Amniotic stem cell (primary cell): ENCODE data around the gene SEMA3A.

Source experiments
- DNase-seq: peaks from one replicate; lab custom pipeline; 2025; lab: John Stamatoyannopoulos, UW

Gene SEMA3A

DNA sequence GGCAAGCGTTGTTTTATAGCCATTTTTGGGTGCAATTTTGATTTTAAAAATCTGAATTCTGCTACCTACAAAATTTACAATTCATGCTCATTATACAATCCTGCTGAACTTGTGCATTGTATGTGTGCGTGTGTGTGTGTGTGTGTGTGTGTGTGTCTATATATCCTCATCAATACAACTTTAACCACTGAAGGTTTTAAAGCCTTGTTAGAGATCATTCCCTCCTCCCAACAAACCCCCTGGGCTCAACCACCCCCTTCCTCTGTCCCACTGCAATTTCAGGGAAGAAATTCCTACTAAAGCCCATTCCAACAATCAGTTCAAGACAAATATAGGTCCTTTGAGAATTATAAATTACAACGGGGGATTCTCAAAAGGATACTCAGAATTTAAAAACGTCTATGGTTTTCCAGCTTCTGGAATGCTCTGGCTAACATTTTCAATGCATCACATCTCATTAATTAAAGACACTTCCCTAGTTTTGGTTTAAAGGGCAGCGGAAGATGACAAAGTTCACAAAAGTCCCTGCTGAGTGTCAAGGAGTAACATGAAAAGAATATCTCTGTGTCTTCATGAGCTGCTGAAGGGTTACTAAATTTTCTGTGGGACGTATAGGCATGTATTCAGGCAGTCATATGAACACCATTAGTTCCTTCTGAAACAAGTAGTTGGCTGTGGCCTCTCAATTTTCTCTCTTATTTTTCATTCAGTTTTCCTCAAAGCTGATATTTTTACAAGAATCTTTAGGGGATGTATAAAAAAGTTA is 889 bp upstream of the SEMA3A start:
- no peak for DNase-seq

DNA sequence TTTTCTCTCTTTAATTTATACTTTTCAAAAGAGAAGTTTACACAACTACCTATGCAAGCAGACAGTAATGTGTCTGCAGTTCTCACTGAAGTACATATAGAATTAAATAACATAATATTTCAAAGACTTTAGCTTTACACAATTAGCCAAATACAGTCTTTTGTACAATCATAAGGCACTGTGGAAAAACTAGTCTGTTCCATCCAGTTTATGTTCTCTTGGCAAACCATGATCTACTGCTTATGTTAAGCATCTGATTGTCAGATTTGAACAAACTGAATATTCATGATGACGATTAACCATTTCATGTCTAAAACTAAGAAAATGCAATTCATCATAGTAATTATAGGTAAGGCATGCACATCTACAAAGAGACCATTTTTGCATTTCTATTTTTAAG is 842 bp downstream of the SEMA3A start:
- no peak for DNase-seq

DNA sequence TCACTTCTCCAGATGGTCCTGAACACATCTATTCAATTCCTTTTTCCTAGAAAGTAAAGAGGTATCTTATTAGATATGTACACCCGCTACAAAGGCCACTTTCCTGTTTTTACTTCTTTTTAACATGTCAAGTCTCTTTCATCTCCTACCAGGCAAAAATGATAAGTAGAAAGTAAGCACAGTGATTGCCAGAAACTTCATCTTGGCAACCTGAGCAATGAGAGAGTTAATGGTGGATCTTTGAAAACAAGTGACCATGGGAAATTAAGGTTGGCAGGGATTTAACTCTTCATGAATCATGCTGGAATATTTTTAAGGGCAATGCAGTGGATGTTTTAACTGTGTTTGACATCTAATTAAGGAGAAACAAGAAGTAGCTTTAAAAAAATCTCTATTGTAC is 2.7 kb downstream of the SEMA3A start:
- no peak for DNase-seq

DNA sequence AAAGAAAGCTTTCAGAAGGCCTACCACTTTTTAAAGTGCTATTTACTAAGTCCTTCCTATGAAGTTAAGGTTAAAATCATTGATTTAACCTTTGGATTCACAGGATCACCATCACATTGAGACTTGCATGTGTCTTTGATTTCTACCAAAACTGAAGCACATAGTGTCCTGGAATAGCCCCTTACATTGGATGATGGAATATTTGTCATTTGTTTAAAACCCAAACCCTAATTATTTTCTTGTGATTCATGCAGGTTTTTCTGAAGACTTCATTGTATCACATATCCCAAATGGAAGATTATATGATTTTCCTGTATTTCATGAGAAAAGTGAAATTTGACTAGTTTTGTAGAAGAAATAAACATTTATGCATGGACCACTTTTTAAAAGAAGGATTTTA is 3.3 kb downstream of the SEMA3A start:
- no peak for DNase-seq

DNA sequence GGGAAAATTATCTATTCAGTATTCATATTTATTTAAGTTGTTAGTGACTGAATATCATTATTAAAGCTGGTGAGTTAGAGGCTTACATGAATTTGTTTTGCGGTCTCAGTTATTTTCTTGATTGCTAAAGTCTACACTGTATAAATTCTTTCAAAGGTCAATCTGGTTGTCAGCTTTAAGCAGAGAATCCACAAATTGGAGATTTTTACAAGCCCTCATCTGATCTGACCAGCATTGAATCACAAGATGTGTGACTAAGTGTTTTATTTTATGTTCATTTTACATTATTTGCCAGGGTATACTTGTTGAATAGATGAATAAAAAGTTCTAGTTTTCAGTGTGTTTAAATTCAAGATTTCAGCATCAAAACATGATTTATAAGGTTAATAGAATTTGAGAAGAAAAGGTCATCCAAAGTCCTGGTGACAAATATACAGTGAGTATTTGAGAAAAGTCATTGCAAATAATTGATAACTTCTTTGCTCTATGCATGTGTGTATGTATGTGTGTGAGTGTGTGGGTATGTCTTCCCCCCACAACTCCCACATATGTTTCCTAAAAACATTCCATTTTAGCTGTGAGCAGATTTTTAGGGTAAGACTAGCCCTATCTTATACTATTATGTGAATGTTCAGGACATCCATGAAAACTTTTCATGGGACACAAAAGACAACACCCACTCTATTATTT is 4.4 kb downstream of the SEMA3A start:
- no peak for DNase-seq

DNA sequence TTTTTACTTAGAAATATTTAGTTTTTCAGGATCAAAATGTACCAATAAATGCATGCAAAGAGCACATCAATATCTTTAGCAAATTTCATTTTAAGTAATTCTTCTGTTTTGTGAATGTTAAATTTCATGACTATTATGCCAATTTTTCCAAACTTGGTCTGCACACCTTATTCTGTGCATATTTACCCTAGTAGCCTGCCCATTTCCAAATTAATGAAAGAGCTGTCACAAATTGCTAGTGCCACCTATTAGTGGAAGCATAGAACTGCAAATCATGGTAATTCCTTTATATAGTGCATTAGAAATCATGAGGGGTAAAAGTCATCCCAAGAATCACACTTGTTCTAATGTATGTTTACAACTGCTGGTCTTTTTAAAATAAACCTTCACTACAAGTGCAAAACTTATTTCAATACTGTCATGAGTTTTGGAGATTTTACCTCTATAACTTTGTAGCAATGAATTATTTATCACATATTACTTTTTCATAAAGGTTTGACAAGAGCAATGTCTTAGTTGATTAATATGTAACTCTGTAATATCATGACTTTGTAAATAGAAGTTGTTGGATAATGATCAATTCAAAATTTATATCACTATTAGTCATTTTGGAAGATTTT is 5.7 kb downstream of the SEMA3A start:
- DNase-seq: no peak

DNA sequence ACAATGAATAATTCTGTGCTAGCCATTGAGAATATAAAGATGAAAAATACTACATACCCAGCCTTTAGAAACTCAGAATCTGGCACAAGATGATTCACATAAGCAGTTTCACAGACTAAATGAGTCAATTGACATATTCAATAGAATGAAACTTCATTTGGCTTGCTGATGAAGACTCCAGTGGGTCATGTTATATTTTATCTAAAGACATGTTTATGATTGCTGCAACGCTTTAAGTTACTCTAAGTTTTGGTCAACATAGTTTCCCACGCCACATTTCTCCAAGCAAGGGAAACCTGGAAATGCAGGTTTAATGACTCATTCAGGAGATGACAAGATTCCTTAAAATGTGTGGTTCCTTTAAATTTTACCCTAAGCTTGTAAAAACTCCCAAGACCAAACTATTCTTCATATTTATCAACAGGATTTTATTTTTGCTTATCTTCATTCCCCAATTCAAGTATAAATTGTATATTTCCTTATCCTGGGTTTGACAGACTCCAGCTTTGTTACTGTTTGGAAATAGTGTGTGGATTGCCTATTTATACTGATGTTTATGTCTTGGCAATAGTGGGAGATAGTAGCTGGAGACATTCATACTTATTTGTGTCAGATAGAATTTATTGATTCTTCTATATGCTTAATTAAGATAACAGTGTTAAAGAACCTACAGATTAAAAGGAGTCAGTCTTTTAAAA is 6.6 kb downstream of the SEMA3A start:
- no peak for DNase-seq

DNA sequence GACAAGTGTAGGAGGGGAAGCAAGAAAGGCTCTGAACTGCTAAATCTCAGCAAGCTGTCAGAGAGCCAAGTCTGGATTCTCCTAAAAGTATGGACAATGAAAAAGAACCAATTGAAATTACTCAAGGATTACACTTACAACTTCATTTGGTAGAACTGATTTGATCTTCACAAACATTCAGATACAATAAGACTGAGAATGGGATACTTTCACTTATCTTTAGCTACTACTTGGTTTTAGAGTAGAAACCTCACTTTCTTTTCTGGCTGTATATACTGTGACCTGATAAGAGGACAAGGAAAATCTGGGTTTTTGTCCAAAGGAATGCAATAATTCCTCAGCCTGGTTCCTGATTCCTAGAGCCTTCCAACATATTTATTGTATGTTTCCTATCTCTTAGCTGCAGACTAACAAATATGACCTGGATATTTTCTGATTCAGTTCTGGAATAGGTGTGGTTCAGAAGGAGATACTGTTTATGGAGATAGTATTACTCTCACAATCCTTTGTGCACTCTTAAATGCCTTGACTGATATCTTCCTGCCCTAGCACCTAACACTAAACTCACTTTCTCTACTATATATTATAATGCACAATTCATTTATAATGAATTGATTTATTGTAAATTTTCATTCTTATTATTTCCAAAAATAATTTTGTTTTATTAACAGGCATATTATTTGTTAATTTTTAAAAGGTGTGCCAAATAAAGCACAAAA is 7.3 kb downstream of the SEMA3A start:
- no peak for DNase-seq

DNA sequence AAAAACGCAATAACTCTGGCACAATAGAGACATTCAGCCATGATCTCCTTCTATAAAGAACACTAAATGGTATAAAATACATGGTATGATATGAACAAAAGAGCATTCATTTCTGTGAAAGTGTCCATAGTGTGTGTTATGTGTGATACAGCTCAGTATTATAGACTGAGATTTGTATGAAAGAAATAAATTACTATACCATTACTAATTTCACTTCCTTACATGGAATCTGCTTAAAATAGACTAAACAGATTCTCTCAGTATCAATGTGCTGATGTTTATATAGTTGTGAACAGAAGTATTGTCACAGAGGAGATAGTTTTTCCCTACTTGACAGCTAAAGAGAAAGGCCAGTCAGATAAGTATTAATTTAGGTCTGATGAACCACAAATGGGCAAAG is 10.8 kb downstream of the SEMA3A start:
- DNase-seq: no peak

DNA sequence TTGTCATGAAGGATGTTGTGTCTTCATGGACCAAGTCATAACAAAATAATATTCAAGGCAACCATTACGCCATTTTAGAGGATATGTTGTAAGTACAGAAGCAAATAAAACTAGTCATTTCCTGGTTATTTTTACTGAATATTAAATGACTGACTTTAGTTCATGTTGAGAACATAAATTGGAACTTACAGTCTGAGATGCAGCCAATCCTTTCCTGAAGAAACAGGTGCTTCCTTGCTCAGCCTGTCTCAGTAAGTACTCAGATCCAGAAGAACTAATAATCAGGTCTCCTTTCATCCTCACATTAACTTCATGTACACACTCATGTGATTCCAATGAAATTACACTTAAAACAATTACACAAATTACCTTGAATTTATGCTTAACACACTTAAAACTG is 12.3 kb downstream of the SEMA3A start:
- DNase-seq: no peak

DNA sequence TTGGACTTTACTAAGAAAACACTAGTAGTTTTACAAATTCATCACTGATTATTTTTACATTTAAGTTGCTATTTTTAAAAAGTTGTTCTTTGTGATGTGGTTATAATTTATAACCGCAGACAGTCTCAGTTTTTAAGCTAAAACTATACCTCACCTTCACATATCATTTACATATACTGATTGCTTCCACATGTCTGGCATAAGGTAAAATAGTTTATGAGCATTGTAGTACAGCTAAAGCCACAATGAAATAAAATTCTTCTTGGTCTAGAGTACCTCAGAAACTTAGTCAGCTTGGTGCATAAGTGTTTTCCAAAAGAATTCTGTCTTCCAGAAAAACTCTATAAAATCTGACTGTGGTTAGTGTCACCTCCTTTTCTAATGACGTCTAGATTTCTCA is 13.0 kb downstream of the SEMA3A start:
- DNase-seq: no peak

DNA sequence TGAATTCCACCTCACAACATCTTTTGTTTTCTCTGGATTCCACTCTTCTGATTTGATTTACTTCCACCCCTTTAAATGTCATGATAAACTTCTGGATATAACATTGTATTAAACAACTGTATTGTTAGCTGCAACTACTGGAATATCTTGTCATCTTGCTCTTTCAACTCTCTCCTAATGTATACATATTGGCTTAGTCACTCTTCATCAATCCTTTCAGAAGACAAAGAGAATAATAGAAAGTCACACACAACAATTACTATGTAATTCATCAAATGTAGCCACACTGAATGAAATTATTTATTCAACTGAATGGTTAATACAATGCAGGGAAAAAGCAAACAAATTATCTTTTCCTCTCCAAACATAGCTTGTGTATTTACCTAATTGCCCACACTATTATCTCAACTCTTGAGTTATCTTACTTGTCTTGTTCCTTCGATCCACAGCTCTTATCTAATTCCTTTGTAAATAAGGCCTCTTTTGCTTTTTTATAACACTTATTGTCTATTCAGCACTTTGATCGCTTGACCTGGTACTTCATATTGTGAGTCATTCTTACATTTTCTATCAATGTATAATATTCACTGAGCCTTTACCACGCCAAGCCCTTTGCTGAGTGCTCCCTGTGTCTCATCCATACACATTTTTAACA is 16.7 kb downstream of the SEMA3A start:
- no peak for DNase-seq

DNA sequence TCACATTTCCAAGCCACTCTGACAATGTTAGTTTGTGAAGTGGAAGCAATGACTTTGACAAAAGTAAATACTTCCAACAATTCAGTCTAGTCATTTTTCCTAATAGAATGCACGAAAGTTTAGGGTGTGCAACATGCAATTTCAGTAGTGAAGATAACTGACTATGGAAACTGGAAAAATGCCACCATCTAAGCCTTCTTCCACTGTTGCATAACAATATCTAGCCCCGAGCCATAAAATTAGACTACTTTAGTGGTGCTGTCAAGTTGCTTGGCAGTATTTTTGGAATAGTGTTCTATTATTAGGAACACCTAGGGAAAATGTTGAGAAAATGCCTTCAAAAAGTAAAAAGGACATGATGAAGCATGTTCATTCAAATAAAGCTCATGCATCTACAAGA is 17.9 kb downstream of the SEMA3A start:
- no peak for DNase-seq

DNA sequence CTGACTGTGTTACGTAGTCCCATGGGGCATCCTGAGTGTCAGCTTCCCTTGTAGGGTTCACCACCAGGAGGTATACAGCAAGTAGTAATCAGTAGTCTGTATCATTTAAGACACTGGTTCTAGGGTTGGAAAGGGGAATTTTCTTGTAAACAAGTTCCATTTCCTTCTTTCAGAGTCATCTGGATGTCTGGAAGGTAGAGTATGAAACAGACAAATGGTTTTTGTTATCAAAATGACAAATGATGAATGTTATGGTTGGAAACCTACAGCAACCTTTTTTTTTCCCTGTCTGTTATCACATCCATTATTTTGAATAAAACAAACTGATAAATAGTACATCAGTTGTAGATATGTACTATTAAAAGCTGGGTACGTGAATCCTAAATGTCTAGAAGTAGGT is 19.1 kb downstream of the SEMA3A start:
- no peak for DNase-seq

DNA sequence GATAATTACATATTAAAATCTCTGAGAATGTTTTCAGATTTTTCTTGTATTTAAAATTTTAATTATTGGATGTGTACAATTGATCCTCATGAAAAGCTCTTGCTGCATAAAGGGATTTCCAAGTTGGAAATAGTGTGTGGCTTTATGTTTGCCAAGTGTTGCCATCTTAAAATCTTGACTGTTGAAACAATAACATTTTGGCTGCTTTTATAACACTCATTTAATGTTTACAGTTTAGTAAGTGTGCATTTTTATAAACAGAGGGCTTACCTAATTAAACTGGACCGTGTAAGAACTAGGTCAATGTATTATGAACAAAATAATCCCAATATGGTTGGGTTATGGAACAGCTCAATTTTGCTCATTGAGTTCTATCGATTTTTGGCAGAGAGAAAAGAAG is 23.9 kb downstream of the SEMA3A start:
- DNase-seq: no peak

DNA sequence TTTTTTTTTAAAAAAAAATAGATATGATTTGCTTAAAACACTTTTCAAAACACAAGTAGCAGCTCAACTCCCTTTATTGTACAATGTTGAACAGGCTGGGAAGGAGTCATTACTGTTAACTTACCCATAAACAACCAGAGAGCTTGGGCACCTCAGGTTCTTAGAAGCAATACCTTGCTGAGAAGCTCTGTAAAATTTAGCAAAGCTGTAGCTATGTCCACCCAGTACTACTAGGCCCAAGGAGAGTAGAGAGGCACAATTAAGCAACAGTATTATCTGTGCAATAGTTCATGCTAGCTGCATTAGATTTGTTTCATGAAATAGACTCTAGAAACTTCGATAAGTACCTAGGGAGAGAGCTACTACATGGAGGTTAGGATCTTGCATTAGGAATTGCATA is 32.0 kb downstream of the SEMA3A start:
- DNase-seq: no peak

DNA sequence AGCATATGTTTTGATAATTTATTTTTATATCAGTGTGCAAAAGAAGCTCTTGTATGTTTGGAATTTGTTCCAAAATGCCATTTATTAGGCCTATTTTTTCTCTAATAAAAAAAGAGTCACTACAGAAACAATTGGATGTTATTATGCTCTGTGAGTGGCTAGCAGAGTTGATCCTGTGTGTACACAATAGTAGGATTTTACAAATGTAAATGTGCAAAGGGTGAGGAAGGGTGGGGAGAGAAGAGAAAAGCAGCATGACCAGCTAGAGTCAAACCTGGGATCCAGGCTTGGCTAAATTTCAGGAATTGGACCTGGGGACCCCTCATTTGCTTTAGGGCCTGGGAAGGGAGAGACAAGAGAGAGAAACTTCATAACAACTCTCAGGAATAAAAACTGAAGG is 32.5 kb downstream of the SEMA3A start:
- DNase-seq: no peak

DNA sequence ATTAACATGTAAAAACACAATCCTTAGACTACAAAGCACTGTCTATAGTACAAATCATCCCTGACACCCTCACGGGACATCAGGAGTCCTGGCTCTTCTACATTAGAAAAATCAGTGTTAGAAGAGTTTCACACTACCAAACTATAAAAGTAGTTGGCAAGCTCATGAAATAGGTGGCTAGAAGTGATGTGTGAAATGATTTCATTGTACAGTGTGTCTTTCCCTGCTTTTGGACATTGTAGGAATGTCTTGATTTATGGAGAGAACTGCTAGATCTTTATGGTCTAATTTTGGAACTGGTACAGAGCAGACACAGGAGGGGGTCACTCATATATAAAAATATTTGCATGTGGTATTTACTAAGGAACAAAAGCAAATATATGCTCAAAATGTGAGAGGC is 33.2 kb downstream of the SEMA3A start:
- DNase-seq: no peak

DNA sequence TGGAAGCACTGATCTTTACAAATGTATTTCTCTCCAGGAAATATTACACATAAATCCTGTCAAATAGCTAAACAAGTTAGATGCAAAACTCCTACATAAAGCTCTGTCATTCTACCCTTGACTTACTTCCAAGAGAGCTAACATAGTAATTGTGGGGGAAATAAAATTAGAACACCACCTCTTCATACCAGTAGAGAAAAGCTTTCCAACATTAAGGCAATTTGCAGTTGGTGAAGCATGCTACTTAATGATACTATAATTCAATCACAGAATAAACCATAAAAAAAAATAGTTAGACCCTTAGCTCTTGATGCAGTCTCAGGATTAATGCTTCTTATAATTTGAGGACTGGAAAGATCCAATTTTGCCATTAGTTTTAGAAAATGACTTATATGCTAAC is 35.2 kb downstream of the SEMA3A start:
- DNase-seq: no peak

DNA sequence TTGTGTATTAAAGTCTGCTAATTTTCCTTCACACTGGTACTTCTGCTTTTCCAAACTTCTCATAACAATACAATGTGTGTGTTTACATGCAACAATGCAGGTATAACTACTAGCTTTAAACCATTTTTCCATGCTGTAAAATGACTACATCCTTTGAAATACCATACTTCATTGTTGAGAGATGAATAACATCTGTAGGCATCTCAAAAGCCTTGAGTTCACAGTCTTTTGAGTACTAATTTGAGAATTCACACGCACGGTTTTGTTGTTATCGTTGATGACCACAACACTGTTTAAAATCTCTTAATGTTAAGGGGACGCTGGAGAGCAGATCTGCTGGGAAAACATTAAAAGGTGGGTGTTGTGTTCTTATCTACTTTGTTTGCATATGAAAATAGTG is 37.4 kb downstream of the SEMA3A start:
- no peak for DNase-seq

DNA sequence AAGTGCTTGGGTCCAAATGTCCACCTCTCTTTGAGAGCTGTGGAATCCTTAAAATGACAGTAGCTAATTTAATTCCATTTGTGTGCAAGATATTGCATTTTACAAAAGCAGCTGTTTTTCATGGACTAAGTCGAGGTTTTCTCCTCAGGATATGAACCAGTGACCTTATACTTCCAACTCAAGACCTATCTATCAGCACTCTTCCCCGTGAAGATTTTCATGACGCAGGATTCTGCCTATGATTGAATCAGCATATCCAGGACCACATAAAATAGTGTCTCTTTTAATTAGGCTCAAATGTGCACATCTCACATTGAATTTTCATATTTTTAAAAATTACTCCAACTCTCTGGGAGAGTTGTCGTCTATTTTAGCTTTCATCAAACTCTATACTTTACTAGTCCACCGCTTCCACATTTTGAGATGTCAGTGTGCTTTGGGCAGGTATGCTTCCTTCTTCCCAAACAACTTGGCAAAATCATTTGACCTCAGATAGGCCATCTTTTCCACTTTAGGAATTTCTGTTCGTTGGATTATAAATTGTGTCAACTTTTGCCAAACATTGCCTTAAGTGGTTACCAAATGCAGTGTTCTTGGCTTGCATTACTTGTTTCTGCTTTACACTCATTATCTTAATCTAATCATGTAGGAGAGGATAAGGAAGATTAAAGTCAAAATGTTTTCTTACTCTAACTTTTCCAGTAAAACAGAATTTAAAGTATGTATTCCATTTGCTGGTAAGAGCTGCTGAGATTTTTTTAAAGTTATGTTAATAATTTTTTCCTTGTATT is 39.4 kb downstream of the SEMA3A start:
- DNase-seq: no peak
